K562 (cell line): ENCODE data around the gene NAXE. TPM values are rescaled to one million over a fixed set of nuclear protein-coding genes. Genes with fewer than 3 reads are reported as not detected.

Source experiments
- ATAC-seq: fragments of 200-7000 bp; cut with Tn5 transposase; 3 replicates; pipeline ENCODE4 v1.9.1; 2020; ENCODE audit warnings: moderate library complexity
- BruUV-seq: library from RNA; stranded (reverse); fragments of 400-500 nt; replicated peaks from 2 replicates; lab custom pipeline; 2021; lab: Mats Ljungman, UMichigan
- CTCF ChIA-PET: fragments of 300-600 bp; formaldehyde crosslinking; extraction: SDS; loops from one replicate; lab custom pipeline; 2021; ENCODE audit warnings: low intra/inter-chr PET ratio; lab: Yijun Ruan, JAX
- POLR2A ChIA-PET: fragments of 300-600, 350-650 bp; sonication (Branson Sonifier 250); formaldehyde crosslinking; extraction: SDS; loops from one replicate; lab custom pipeline; 2021; ENCODE audit warnings: antibody characterized with exemption, inconsistent platforms; lab: Yijun Ruan, JAX
- DNase-seq, 4 experiments: peaks; one replicate each; pipeline versions ENCODE4 v3.0.0 to v3.0.0-alpha.2; 2011 to 2018; ENCODE audit warnings: low spot score in 3 of 4, mixed read lengths in 3 of 4; ENCODE audit errors: extremely low read depth in 1 of 4
- FAIRE-seq: peaks from 2 replicates; lab custom pipeline; 2011; peaks lifted over from hg19 to GRCh38; lab: Jason Lieb, UNC
- H2AFZ ChIP-seq: 2 replicates; pipeline ENCODE4 v1.6.0; 2011; ENCODE audit warnings: low read depth, low read length, control low read depth, inconsistent platforms
- H3K27ac ChIP-seq: fragments of 200-600 bp; 3 replicates; pipeline ENCODE4 v1.8.0; 2011; ENCODE audit warnings: low read depth, mild to moderate bottlenecking, control low read depth, inconsistent platforms, low read length, moderate library complexity, mixed read lengths; ENCODE audit errors: extremely low read depth
- H3K27me3 ChIP-seq, 2 experiments: fragments of 300-600 bp in 1 of 2; 2 replicates in 1 of 2; 3 replicates in 1 of 2; pipeline versions ENCODE4 v1.6.0 to v1.8.0; 2011; ENCODE audit warnings: inconsistent platforms in 2 of 2, low read length in 2 of 2, mild to moderate bottlenecking in 1 of 2, mixed read lengths in 1 of 2, moderate library complexity in 1 of 2; ENCODE audit not compliant: control insufficient read depth in 2 of 2, insufficient read depth in 2 of 2
- H3K36me3 ChIP-seq: fragments of 300-600 bp; 3 replicates; pipeline ENCODE4 v1.8.0; 2011; ENCODE audit warnings: mild to moderate bottlenecking, low read length, inconsistent platforms; ENCODE audit not compliant: control insufficient read depth, insufficient read depth
- H3K4me1 ChIP-seq, 2 experiments: fragments of 200-600 bp in 1 of 2; replicated peaks in 1 of 2; 2 replicates in 1 of 2; 3 replicates in 1 of 2; pipeline versions ENCODE4 v1.5.1 to v1.8.0; 2011; ENCODE audit warnings: inconsistent platforms in 2 of 2, low read length in 2 of 2, mild to moderate bottlenecking in 1 of 2, mixed read lengths in 1 of 2, moderate library complexity in 1 of 2; ENCODE audit not compliant: control insufficient read depth in 2 of 2, insufficient read depth in 2 of 2
- H3K4me2 ChIP-seq: 2 replicates; pipeline ENCODE4 v1.6.1; 2011; ENCODE audit warnings: low read length, control low read depth, inconsistent platforms, mixed read lengths; ENCODE audit not compliant: insufficient read depth
- H3K4me3 ChIP-seq: fragments of 200-600 bp; sonication (generic), shearing (Covaris generic); 2 replicates; pipeline ENCODE4 v1.5.1; 2016; ENCODE audit warnings: control low read depth, inconsistent platforms
- H3K79me2 ChIP-seq: fragments of 200-600 bp; 3 replicates; pipeline ENCODE4 v1.8.0; 2011; ENCODE audit warnings: low read length, inconsistent platforms; ENCODE audit not compliant: control insufficient read depth, insufficient read depth
- H3K9ac ChIP-seq, 2 experiments: 2 replicates each; pipeline versions ENCODE4 v1.6.0 to v1.6.1; 2011; ENCODE audit warnings: low read depth in 2 of 2, low read length in 2 of 2, control low read depth in 1 of 2, inconsistent platforms in 1 of 2, mild to moderate bottlenecking in 1 of 2, mixed read lengths in 1 of 2; ENCODE audit not compliant: insufficient read depth in 1 of 2
- H3K9me1 ChIP-seq: one replicate; pipeline ENCODE4 v1.6.0; 2011; ENCODE audit warnings: inconsistent platforms, mild to moderate bottlenecking, low read length, moderate library complexity; ENCODE audit not compliant: control insufficient read depth, insufficient read depth
- H3K9me3 ChIP-seq: replicated peaks from 2 replicates; pipeline ENCODE4 v1.5.1; 2011; ENCODE audit warnings: low read depth, low read length, inconsistent platforms; ENCODE audit not compliant: control insufficient read depth, insufficient read depth
- H4K20me1 ChIP-seq: replicated peaks from 2 replicates; pipeline ENCODE4 v1.6.1; 2011; ENCODE audit warnings: low read length, inconsistent platforms, mixed read lengths; ENCODE audit not compliant: control insufficient read depth, insufficient read depth
- E2F4 ChIP-seq: sonication (generic); formaldehyde crosslinking; IDR thresholded peaks from 2 replicates; pipeline ENCODE4 v1.8.0; 2022; ENCODE audit warnings: mild to moderate bottlenecking, low read depth, missing genetic modification reagents
- EGR1 ChIP-seq: fragments of 450-650 bp; conservative IDR thresholded peaks from 2 replicates; pipeline ENCODE4 v1.6.1; 2017; ENCODE audit warnings: mild to moderate bottlenecking
- GTF2F1 ChIP-seq: IDR thresholded peaks from 2 replicates; pipeline ENCODE4 v1.6.1; 2011; ENCODE audit warnings: low read depth, low read length, improper control_type of control experiment
- RBM34 ChIP-seq: fragments of 200-400 bp; formaldehyde crosslinking; IDR thresholded peaks from 2 replicates; pipeline ENCODE4 v1.6.1; 2018; ENCODE audit warnings: low read length, borderline replicate concordance; ENCODE audit not compliant: insufficient read depth
- ZNF780A ChIP-seq: fragments of 250-450 bp; sonication (Bioruptor Pico); IDR thresholded peaks from 2 replicates; pipeline ENCODE4 v1.5.0; 2021; ENCODE audit warnings: mild to moderate bottlenecking
- ZNF785 ChIP-seq: fragments of 250-450 bp; sonication (Bioruptor Pico); IDR thresholded peaks from 2 replicates; pipeline ENCODE4 v1.4.0; 2020; ENCODE audit warnings: mild to moderate bottlenecking
- WGBS: fragments of 100-300 bp; shearing (Covaris generic); methylation state at CpG from one replicate; pipeline ENCODE4 v1.1.6; 2016; ENCODE audit warnings: low coverage, mixed read lengths; ENCODE audit not compliant: insufficient coverage; ENCODE audit errors: missing lambda C conversion rate; 5-methylcytosine and 5-hydroxymethylcytosine counted together
- in situ Hi-C: fragments of 300-500 bp; cut with MboI; formaldehyde crosslinking; loops from 4 replicates; pipeline ENCODE4 v1.15.0; 2018; ENCODE audit warnings: inconsistent platforms, mixed read lengths
- intact Hi-C: fragments of 100-400 bp; cut with micrococcal nuclease; formaldehyde crosslinking; loops from 2 replicates; pipeline ENCODE4 v1.14.2; 2022
- polyA plus RNA-seq, 8 experiments: library from polyadenylated mRNA; depleted of rRNA in 4 of 8; stranded (reverse) in 5 of 8; unstranded in 3 of 8; fragments of >200 nt; fragmentation: Nextera tagmentation in 2 of 8; fragmentation: Illumina TruSeq in 1 of 8; extraction: Ambion mirVana in 2 of 8; extraction: Trizol in 1 of 8; gene quantifications; 2 replicates each; pipeline versions ENCODE4 v1.2.1 to v1.2.3, GENCODE V29; 2011 to 2014; ENCODE audit warnings: inconsistent platforms in 1 of 8, missing spikeins in 1 of 8
- total RNA-seq, 7 experiments: library from RNA; depleted of rRNA in 6 of 7; stranded (reverse); fragments of >200 nt in 6 of 7; fragmentation: Illumina TruSeq in 2 of 7; extraction: Trizol in 2 of 7; gene quantifications; 2 replicates each; pipeline versions ENCODE4 v1.2.1 to v1.2.3, GENCODE V29; 2011 to 2021; ENCODE audit warnings: low replicate concordance in 1 of 7

NAXE gene
- total and polyA plus RNA-seq, 9 of the 15 experiments (the other 6 are each of a cell fraction or from before 2014, with no cell fraction given) = 27.3 to 137 (median 90.0) TPM

DNA sequence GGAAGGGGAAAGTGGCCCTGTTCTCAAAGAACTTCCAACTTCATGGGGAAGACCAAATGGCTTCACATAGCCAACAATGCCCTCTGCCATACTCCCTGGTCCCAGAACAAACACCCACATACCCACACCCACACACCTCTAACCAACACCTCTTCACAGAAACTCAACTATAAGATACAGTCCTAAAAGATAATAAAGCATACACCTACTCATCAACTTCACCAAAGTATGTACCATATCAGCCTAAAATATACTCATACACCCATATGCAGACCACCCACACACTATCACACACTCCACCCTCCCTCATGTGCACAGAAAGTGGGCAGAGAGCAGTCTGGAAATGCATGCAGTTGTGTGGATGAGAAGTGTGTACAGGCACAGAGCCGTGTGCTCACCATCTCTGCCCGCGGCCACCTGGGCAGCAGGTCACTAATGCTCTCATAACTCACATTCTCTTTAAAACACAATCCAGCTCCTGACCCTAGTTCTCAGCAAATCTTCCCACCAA, 46.9 kb upstream of the NAXE start:
- H3K27ac ChIP-seq = no peak overlapping the region
- H3K36me3 ChIP-seq = peaks cover 33% of the 10 kb centered on the region
- no peaks in the 10 kb centered on the region; the same call in 1 of the 2 replicates for H3K9me3 ChIP-seq
- ATAC-seq (no peak), FAIRE-seq (no peak), DNase-seq (no peak)
- no peaks in the 10 kb centered on the region for H3K4me1 ChIP-seq
- no peaks in the 10 kb centered on the region for H4K20me1 ChIP-seq
- H3K9ac ChIP-seq = no peak overlapping the region; a peak in 1 of 4 replicates
- intact Hi-C loops = loop anchor here (10.0 kb wide), 1 partner anchor 60 kb away; no protein-coding TSS in a partner anchor
- TF ChIP-seq EGR1 = peak; percentile 37; the same call in 1 of the 2 replicates
- no peak for TF ChIP-seq E2F4 (CRISPR knock-in tag)
- H3K27me3 ChIP-seq = no peaks in the 10 kb centered on the region
- BruUV-seq = no TSS peak
- in situ Hi-C loops = no loop called here
- H2AFZ ChIP-seq = no peak overlapping the region
- 93% methylated on average over 3 of the region's 3 CpGs for WGBS
- no peaks in the 10 kb centered on the region for H3K9me1 ChIP-seq
- POLR2A ChIA-PET = interaction anchor here (1.5 kb wide), 1 partner anchor 10 kb away, joined by 3 read pairs; no protein-coding TSS in a partner anchor
- CTCF ChIA-PET = no interaction called here
- H3K79me2 ChIP-seq = no peaks in the 10 kb centered on the region
- H3K4me3 ChIP-seq = no peak overlapping the region
- H3K4me2 ChIP-seq = no peak overlapping the region

GRCh38 chr1:156546267-156546666, 45.3 kb upstream of the NAXE start:
- no peak overlapping the region for H3K9ac ChIP-seq
- no peaks in the 10 kb centered on the region for H3K27me3 ChIP-seq
- ChIA-PET CTCF (no interaction called here), POLR2A (interaction anchor here (1.0 kb wide), 2 partner anchors 9 to 44 kb away, joined by 3 to 6 read pairs; no protein-coding TSS in a partner anchor)
- H3K4me2 ChIP-seq = no peak overlapping the region
- H3K27ac ChIP-seq = no peak overlapping the region
- in situ Hi-C loops = no loop called here
- no peaks in the 10 kb centered on the region for H3K4me1 ChIP-seq
- H3K36me3 ChIP-seq = peaks cover 26% of the 10 kb centered on the region; the same call in 2 of the 3 replicates
- BruUV-seq = no TSS peak
- 62% methylated on average over 3 of the region's 3 CpGs for WGBS
- H4K20me1 ChIP-seq = no peaks in the 10 kb centered on the region
- no peak for ATAC-seq
- TF ChIP-seq ZNF785 (CRISPR knock-in tag) (no peak), RBM34 (no peak), GTF2F1 (no peak), ZNF780A (CRISPR knock-in tag) (no peak)
- TF ChIP-seq, all 486 proteins: peak for 0
- H3K4me3 ChIP-seq = no peak overlapping the region
- no peaks in the 10 kb centered on the region; the same call in 1 of the 2 replicates for H3K9me3 ChIP-seq
- peak; percentile 40 for FAIRE-seq
- H2AFZ ChIP-seq = no peak overlapping the region
- no peaks in the 10 kb centered on the region for H3K79me2 ChIP-seq
- H3K9me1 ChIP-seq = no peaks in the 10 kb centered on the region
- DNase-seq = no peak
- intact Hi-C loops = loop anchor here (10.0 kb wide), 1 partner anchor 61 kb away; no protein-coding TSS in a partner anchor
